Stimulated activated CD8-positive, alpha-beta memory T cell treated with anti-CD3 and anti-CD28 coated beads, Interleukin-7, amount 100 ng/mL, for 24 hours (primary cell): ENCODE data around the gene POTEF.
A peak's percentile ranks its signal among the peaks of the same experiment; 100 is the strongest.
"Not testable (repeated sequence)": the region's sequence is repeated elsewhere in the genome, so short reads cannot be mapped to it uniquely, and the experiment has no call there.

Experiments
- DNase-seq: peaks from one replicate; pipeline ENCODE4 v3.0.0-alpha.2; 2020; ENCODE audit warnings: low read depth

The POTEF gene

DNA sequence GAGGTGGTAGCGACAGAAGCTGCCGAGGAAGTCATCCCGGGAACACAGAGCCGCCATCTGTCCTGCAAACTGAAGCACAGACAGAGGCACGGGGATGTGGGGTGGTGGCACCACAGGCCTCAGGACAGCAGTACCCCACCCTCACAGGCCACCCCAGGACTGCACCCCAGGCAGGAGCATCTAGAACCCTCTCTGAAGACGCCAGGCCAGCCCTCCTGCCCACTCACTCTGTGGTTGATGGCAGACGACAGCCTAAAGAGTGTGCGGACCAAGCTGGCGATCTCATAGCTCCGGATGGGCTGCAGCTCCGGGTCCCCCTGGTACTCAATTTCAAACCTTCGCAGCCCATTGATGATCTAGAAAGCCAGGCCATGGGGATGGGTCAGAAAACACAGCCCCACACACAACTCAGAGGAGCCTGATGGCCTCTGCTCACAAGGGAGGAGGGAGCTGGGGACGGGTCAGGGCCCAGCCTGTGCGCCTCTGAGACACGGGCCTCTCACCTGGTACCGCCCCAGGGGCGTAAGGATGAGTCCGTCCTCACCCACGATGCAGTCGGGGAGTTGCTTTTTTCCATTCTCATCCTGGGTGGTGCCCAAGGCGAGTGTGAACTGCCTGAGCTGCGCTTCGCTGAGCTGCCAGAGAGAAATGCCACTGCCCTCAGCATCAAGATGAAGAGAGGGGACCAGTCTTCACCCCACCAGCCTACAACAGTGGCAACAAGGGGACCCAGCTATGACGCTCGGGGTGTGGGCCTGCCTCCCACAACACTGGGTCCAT lies 24.0 kb upstream of the POTEF start:
- DNase-seq: no peak

DNA sequence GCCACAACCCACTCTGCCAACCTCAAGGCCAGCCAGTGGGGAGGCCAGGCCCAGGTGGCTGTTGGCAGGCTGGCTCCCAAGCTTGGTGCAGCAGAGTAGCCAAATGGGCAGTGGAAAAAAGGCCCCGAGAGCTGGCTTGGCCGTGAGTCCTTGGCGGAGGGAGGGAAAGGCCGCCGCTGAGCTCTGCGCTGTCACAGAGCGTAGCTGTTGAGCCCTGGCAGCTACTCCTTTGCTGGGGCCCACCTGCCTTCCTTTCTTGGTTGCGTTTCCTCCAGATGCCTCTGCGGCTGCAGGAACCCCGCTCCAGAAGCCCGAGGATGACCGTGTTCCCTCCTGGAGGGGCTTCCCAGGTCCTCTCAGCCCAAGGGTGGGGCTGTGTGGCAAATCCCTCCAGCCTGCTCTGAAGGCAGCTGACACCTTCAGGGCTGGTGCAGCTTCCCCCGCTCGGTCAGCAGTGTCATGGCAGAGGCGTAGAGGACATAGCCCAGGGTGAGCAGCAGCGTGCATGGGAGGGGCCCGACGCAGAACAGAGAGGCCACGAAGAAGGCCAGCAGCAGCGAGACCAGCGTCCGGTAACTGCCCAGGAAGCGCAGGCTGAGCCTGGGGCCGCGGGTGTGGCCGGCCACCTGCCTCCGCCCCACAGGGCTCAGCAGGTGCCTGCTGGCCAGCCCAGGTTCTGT lies 23.3 kb upstream of the POTEF start:
- DNase-seq: not testable (repeated sequence)

DNA sequence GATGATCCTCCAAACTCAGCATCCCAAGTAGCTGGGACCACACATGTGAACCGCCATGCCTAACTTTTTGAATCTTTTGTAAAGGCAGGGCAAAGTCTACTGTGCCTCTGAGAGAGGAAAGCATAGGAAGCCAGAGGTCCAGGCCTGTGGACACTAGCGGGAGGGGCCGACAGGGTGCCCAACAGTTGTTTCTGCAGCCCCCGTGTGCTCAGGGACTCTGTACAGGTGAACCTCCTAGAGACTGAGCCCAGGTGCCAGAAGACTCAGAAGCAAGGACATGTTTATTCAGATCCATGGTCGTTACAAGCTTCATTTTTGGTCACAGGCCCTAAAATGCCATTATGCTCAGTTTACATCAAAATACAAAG lies 22.1 kb upstream of the POTEF start:
- DNase-seq: not testable (repeated sequence)

DNA sequence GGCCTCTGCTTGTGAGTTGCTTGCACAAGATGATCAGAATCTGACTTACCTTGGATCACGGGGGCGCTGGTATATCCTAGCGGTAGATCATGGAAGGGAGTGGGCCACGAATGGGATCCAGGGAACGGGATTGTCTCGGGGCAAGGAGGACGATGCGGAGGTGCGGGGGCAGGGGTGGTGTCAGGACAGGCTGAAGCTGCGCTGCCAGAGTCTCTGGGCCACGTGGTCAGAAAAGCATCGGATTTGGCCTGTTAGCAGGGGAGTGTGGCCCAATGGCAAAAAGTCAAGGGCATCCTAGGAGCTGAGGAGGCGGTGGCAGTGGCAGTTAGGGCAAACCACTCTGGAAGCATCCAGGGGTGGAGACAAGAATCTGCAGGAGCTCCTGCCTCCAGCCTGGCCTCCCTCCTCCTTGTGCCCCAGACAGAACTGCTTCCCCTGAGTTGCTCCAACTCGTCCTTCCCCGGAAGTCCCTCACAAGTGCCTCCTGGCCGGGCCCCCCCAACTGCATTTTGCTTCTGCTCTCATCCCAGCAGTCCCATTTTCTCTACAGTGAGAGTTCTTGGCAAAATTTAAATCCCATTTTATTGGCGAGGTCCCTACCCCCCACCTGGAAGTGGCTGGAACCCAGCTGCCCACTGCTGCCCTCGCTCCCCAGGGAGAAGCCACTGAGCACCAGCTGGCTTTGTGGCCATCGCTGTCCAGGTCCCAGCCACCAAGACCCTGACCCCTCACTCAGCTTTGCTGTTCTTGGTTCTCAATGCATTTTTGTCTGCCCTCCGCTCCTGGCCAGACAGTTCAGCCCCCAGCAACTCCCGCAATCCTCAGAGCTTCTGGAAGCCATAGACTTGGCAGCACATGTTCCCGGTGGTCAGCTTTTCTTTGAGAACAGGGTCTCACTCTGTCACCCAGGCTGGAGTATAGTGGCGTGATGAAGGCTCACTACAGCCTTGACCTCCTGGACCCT lies 21.4 kb upstream of the POTEF start:
- DNase-seq: no peak

DNA sequence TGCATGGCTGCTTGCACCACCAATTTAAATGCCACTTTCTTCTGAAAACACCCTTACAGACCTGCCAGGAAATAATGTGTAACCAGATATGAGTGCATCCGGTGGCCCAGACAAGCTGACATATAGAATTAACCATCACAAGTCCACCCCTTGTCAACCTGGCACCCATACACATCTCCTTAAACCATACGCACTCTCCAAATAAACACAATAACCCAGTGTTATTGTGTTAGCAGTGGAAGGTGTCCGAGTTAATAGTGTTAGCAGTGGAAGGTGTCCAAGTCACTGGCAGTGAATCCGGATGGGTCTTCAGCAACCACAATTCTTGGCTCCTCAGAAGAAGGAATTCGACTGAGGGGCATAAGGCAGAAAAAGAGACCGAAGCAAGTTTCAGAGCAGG lies 19.5 kb upstream of the POTEF start:
- DNase-seq: not testable (repeated sequence)

DNA sequence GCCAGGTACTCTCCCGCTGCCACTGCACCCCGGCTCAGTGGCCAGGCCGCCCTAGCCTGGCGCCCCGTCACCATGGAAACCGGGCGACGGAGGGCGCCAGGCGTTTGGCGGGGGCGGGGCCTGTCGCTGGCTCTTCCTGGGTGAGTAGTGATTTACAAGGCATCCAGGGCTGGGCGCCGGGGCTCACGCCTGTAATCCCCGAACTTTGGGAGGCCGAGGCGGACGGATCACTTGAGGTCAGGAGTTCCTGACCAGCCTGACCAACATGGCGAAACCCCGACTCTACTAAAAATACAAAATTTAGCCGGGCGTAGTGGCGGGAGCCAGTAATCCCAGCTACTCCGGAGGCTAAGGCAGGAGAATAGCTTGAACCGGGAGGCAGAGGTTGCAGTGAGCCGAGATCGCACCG lies 16.0 kb upstream of the POTEF start, which contains the start of gene CCDC74B:
TSS of gene CCDC74B (minus strand) at position 107 of the 409 bp plus-strand sequence. CDS start 116 bp downstream, outside the sequence.
- DNase-seq: peak; percentile 20

DNA sequence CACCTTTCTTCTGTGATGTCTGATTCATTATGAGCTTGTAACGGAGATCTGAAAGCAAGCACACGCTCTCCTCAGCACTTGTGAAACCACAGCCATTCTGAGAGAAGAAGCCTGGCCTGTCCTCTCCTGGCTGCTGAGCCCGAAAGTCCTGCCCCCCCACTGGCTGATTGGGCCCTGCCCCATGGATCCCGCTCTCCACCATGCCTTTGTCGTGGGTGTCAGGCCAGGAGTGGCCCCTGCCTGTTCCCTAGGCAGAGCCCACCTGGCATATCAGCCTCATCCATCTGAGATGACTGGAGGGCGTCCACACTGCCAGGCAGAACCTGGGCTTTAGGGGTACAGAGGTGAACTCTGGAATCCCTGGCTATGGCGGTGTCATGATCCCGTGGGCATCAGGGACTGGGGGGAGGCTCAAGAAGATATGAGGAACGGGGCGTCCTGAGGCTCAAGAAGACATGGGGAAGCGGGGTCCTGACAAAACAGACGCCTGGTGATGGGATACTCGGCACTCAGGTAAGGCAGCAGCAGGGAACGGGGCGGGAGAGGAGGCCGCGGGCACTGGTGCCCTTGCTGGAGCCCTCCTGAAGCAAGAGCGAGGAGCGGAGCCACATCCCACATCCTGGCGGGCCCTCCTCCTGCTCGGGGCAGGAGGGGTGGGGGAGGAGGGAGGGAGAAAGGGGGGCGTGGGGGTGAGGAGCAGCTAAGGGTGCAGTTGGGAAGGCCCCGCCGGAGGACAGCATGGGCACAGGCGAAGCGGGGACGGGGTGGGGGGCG lies 14.4 kb upstream of the POTEF start:
- DNase-seq: not testable (repeated sequence)

DNA sequence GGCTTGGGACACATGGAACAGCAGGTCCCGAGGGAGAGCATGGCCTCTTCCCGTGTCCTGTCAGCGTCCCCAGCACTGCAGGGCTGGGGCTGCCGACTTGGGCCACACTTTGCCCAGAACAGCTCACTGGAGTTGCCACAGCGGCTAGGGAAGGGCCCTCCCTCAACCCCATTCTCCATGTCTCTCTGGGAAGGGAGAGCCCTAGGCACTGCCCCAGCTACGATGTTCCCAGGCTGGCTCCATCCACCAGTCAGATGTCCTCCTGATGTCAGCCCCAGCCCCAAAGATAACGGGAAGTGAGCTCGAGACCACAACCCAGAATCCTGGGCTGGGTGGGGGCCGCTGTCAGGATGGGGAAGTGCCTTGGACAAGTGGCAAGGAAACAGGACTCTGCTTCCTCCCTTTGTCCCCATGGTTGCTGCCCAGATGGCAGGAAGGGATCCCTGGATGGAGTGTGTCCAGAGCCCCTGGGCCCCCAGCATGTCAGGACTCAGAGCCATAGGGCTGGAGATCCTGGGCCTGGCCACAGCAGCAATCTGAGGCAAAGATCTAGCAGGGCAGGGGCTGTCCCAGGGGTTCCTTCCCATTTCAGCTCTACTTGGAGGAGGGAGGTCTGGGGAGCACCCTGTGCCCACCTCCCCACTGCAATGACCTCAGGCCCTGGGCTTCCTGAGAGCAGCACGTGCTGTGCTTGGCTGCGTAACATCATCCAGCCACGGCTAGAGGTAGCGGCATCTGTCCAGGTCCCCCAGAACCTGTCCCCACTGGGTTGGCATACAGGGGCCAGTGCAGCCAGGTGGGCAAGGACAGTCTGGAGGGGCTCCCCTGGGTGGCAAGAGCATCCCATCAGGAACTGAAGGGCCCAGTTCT lies 13.6 kb upstream of the POTEF start:
- not testable (repeated sequence) for DNase-seq

DNA sequence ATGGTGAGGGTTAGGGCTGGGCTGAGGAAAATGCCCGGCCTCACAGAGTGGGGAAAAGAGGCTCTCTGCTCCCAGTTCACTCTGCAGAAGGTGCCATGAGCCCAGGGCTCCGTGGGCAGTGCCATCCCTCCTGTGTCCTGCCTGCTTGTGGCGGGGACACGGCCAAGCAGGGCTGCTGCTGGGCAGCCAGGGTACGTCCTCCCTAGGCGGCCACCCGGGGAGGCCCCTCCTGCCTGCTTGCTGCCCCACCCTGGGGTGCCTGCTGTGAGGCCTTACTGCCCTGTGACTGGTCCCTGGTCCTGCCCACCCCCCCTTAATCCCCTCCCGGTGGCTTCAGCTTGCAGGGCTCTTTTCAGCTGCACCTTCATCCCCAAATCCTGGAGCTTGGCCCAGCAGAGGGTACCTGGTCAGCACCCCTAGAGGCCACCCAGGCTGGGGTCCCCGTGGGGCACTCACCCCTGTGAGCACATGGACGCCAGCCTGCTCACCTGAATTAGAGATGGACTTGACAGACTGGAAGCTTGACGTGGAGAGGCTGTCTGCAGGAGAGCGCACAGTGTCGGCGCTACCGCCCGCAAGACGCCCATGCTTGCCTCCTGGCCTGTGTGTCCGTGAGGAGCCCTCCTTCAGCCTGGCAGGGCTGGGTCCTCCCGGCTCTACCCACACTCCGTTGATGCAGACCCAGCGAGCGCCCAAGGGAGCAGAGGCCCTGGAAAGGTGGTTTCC lies 12.8 kb upstream of the POTEF start:
- not testable (repeated sequence) for DNase-seq

DNA sequence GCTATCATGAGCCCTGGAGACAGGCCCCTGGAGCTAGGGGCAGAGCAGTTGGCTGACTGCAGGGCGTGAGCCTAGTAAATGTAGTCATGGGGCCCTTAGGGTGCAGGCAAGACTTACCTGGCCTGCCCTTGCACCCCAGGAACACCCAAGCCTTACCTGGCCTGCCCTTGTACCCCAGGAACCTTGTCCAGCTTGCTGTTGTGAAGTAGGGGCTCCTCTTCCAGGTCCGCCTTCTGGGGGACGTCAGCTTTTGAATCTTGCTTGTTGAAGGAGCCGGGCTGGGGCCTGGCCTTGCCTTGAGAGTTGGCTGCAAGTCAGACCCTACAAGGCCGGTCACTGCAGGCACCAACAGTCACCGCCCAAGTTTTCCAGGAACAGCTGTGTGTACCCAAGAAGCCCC lies 12.0 kb upstream of the POTEF start:
- DNase-seq: not testable (repeated sequence)

DNA sequence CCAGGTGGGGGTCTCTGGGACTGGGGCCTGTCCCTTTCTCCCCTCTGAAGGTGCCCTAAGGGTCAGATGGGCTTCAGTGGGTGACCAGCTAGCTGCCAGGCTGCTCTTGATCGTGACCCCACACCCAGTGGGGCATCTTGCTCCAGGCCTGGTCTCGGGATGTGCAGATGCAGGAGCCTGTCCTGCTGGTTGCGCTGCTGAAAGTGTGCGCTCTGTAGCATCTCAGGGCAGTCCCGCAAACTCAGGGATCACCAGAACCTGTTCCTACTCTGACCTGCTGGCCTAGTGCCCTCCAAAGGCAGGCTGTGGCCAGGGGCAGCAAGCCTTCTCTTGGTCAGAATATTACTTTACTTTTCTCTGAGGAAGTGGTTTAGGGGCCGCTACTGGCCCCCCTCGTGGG lies 11.5 kb upstream of the POTEF start:
- not testable (repeated sequence) for DNase-seq

DNA sequence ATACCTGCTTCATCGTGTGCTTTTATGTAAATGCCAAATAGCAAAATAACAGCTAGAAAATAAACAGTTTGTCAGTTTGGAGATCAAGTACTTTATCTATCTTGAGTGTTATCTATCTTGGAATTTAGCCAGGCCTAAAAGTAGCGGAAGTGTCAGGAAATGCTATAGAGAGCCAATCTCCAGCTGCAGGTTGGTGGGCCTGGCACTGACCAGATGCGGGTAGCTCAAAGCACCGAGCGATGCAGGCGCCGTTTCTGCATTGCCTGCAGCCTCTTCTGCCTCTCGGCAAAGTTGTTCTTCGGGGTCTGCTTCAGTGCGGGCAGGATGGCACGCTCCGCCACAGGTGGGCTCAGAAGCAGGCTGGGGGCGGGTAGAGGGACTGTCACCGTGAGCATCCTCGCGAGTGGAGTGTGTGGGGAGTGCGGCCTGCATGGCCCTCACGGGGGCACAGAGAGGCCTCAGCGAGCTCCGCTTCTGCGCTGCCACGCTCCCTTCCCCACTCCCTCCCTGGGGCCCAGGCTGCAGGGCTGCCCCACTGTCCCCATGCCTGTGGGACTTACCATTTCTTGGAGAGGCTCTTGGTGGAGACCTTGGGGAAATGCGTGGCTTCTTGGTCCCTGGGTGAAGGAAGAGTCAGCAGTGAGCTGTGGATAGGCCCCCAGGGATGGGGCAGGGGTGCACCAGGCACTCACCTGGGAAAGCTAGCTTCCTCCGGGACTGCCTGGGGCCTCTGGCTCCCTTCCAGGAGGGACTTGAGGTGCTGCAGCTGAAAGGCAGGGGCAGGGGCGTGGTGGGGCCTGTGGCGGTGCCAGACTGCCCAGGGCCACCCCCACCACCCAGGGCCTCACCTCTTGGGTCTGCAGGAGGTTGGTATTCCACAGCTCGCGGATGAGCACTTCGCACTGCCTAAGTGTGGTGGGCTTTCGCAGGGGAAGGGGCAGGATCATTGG lies 10.6 kb upstream of the POTEF start:
- not testable (repeated sequence) for DNase-seq

DNA sequence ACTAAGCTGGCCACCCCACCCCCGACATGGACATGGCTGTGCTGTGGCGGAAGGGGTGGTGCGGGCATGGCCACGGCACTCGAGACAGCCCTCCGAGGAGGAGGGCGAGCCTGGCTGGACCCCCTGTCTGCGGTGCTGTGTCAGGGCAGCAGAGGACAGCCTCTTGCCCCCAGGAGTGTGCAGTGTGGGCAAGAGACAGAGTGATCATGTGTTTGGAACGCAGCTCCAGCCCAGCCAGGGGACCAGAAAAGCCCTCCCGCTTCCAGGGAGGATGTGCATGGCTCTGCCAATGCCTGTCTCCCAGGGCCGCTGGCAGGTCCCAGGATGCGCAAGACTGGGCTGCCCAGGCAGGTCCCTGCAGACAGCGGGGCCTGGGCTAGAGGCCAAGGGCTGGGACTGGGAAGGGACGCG lies 9.8 kb upstream of the POTEF start:
- not testable (repeated sequence) for DNase-seq

DNA sequence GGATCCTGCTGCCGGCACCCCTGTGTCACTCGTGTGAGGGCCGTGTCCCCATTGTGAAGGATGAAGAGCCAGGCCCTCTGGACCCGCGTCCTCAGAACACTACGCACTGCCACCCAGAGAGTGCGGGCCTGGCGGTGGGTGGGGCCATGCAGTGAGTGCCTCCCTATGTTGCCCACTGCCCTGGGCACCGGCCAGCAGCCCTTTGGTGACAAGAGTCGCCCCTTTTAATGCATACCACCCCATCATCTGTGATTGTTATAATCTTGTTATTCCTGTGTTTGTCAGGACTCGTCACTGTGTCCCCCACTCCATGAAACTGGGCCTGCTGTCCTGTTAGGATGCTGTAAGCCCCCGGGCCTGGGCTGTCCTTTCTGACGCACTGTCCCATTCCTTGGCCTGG lies 9.3 kb upstream of the POTEF start:
- DNase-seq: not testable (repeated sequence)

DNA sequence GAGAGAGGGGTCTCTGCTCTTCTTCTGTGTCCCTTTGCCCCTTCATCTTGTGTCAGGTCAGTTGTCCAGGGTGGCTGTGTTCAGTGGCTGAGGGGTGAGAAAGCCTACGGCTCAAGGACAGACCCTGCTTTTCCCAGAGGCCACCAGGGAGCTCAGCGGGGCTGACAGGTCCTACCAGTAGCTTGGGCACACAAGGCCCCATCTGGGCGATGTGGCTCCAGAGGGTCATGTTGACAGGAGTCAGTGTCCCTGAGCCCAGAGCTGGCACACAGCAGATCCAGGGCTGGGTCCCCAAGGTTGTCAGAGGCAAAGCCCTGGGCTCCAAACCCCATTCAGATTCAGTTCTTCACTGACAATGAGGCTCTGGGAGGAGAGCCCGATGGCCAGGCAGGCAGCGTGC lies 8.1 kb upstream of the POTEF start:
- DNase-seq: not testable (repeated sequence)

DNA sequence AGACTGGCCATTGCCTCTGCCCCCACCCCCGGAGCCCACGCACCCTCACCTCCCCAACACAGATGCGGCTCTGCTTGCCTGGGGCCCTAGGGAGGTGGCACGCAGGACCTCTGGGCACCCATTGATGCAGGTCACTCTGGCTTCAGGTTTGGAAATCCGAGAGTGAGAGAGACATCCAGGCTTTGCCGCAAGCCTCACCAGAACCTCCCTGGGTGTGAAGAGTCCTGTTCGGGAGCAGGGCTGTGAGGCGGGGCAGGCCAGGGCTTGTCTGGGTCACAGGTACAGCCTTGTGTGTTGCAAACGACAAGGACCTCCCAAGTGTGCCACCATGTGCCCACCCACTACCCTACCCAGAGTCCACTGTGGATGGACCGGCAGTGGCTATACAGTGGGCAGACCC lies 7.5 kb upstream of the POTEF start:
- not testable (repeated sequence) for DNase-seq

DNA sequence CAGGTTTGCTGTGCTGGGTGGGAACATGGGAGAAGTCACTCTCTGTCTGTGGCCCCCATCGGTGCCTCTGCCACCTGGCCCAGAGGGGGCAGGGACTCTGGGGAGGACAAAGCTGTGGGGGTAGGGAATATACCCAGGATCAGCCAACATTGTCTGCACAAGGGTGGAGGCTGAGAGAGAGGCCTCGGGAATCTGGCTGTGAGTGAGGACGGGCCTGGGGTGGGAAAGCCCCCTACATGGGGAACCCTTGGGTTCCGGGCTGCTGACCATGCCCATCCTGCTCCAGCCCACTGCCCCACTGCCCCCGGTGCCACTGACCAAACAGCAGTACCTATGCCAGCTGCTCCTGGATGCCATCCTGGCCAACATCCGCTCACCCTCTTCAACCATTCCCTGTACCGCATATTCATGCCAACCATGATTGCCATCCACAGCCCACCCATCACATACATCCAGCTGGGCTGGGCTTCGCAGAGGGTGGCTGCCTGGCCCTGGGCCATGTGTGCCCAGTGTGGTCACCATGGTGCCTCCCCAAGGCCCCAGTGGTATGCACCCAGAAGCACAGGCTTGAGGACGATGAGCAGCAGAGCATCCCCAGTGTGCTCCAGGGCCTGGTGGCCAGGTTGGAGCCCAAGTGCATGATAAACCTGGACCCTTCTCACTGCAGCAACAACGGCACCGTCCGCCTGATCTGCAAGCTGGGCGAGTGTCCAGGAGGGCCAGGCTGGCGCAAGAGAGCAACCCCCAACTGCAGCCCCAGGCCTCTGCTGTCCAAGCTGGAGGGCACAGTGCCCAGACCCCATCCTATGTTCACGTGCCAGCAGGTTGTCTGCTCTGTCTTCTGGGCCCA lies 6.9 kb upstream of the POTEF start:
- DNase-seq: no peak

DNA sequence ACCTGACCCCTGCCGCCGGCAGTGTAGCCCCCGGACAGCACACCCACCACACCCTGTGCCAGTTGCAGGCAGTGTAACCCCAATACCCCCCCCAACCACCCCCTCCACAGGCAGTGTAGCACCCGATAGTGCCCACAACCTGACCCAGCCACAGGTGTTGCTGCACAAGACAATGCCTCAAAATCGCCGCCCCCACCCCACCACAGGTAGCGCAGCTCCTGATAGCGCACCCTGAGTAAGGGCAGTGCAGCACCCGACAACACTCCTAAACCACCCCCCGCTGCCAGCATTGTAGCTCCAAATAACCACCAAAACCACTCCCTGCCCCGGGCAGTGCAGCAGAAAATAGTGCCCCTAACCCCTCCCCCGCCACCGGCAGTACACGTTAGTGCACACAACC lies 558 bp downstream of the POTEF start:
- DNase-seq: not testable (repeated sequence)
